GM06990 (cell line): ENCODE measurements around the gene B4GALNT4.

Experiments used
- DNase-seq: peaks from one replicate; pipeline ENCODE4 v3.0.0-alpha.2; 2011; ENCODE audit not compliant: insufficient read length; ENCODE audit errors: extremely low read depth
- H3K27me3 ChIP-seq: replicated peaks from 2 replicates; pipeline ENCODE4 v1.6.0; 2011; ENCODE audit warnings: low read length; ENCODE audit not compliant: control insufficient read depth, insufficient read depth
- H3K36me3 ChIP-seq: 2 replicates; pipeline ENCODE4 v1.5.1; 2011; ENCODE audit warnings: low read length; ENCODE audit not compliant: control insufficient read depth, insufficient read depth
- H3K4me3 ChIP-seq: replicated peaks from 2 replicates; pipeline ENCODE4 v1.5.1; 2011; ENCODE audit warnings: low read depth, mild to moderate bottlenecking, control low read depth, low read length
- TF ChIP-seq, protein P1 (sequence below): IDR thresholded peaks from 2 replicates; pipeline ENCODE4 v1.5.1; 2011; ENCODE audit warnings: low read length, control low read depth, mild to moderate bottlenecking, inconsistent platforms; ENCODE audit not compliant: insufficient read depth, poor library complexity, severe bottlenecking

The B4GALNT4 gene

DNA sequence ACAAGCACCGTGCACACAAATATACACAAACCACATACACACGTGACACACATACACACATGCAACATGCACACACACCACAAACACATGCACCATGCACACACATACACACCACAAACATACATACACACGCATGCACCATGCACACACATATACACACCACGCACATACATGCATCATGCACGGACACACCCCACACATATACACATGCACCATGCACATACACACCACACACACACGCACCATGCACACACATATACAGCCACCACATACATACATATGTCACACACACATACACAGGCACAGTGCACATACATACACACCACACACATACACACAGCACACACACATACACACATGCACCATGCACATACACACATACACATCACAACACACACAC, 12.7 kb upstream of the B4GALNT4 start:
- TF ChIP-seq, protein P1, sequence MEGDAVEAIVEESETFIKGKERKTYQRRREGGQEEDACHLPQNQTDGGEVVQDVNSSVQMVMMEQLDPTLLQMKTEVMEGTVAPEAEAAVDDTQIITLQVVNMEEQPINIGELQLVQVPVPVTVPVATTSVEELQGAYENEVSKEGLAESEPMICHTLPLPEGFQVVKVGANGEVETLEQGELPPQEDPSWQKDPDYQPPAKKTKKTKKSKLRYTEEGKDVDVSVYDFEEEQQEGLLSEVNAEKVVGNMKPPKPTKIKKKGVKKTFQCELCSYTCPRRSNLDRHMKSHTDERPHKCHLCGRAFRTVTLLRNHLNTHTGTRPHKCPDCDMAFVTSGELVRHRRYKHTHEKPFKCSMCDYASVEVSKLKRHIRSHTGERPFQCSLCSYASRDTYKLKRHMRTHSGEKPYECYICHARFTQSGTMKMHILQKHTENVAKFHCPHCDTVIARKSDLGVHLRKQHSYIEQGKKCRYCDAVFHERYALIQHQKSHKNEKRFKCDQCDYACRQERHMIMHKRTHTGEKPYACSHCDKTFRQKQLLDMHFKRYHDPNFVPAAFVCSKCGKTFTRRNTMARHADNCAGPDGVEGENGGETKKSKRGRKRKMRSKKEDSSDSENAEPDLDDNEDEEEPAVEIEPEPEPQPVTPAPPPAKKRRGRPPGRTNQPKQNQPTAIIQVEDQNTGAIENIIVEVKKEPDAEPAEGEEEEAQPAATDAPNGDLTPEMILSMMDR, result no peak
- Histone ChIP-seq H3K27me3 (no peaks in the 10 kb centered on the region), H3K36me3 (no peaks in the 10 kb centered on the region), H3K4me3 (no peak overlapping the region)
- DNase-seq, result no peak

DNA sequence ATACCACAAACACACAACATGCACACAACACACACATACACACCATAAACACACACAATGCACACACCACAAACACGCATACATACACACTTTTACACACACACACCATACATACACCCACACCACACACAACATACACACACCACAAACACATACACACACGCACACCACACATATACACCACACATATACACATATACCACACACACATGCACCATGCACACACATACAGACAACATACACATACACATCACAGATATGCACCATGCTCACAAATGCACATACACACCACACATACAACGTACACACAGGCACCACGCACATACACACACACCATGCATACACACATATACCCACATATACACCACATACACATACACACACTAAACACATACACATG, 11.7 kb upstream of the B4GALNT4 start:
- Histone ChIP-seq H3K4me3 (no peak overlapping the region), H3K27me3 (no peaks in the 10 kb centered on the region), H3K36me3 (no peaks in the 10 kb centered on the region)
- TF ChIP-seq, protein P1, result no peak
- DNase-seq, result no peak

DNA sequence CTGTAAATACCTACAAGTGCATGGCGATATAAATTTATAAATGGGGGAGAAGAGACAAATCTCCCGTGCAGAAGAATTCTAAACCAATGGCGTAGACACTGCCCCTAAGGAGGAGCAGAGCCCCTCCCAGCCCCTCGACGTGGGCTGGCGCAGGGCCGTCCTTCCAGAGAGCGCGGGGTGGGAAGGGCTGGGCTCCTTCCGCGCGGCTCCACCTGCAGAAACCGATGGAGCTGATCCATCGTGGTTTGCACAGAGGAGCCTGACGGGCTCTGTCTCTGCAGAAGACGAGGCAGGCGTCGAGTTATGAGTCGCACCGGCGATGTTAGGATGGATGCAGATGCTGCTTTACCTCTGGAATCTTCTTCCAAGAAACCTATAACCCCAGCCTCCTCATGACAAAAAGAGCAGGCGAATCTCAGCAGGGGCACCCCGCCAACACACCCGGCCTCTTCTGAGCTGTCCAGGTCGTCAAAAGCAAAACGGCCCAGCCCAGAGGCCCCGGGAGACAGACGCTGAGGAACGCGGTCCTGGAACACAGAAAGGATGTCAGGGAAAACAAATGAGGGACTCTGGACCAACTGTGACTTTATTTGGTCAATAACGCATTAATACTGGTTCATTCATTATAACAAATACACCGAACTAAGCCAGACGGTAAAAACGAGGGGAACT, 11.0 kb upstream of the B4GALNT4 start:
- TF ChIP-seq, protein P1, result no peak
- no peaks in the 10 kb centered on the region for H3K36me3 ChIP-seq
- H3K4me3 ChIP-seq, result no peak overlapping the region
- no peak for DNase-seq
- H3K27me3 ChIP-seq, result no peaks in the 10 kb centered on the region

DNA sequence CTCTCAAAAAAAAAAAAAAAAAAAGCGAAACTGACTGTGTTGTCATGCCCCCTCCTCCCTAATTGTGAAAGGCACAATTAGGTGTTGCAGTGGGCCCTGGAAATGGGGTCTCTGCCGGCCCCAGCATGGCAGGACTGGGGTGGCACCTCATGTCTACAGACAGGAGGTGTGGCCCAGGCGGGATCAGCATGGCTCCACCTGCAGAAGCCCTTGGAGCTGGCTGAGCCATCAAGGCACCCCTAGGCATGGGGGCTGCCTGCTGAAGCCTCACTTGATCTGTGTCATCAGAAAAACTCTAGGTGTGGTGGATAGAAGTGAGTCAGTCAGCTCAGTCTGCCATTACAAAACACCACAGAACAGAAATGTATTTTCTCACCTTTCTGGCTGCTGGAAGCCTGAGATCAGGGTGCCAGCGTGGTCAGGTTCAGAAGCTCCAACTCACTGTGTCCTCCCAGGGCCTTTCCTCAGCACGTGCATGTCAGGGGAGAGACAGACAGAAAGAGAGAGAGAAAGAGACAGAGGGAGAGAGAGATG, 10.1 kb upstream of the B4GALNT4 start:
- no peak overlapping the region for H3K4me3 ChIP-seq
- H3K36me3 ChIP-seq, result no peaks in the 10 kb centered on the region
- TF ChIP-seq, protein P1, result no peak
- H3K27me3 ChIP-seq, result no peaks in the 10 kb centered on the region
- DNase-seq, result no peak

DNA sequence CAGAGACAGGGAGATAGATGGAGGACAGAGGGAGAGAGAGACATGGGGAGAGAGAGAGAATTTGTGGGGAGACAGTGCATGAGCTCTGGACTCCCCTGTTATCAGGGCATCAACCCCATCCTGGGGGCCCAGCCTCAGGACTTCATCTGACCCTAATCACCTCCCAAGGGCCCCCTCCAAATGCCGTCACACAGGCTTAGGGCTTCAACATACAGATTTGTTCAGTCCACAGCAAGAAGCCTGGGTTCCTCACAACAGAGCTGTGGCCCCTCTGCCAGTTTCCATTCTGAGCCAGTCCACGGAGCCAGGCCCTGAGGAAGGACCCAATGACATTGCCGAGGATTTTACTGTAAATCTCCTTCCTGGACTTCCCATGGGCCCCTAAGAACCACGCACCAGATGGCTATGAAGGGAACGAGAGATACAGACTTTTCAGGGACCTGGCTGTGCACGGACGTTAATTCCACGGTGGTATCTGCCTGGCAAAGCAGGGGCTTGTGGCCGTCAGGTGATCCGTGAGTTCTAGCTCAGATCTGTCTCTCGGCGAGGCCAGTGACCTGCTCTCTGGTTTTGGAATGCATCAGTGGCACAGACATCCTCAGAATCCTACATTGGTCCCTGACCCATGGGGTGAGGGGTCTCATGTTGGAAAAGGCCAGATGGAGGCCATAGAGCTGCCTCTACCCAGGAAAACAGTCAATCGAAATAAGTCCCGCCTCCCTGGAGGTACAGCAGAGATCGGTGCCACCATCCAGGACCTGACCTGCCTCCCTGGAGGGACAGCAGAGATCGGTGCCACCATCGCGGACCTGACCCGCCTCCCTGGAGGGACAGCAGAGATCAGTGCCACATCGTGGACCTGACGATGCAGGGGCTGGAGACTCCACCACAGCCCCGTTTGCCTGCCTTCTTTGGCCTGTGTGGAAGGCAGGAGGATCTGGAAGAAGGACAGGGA, 8.7 kb upstream of the B4GALNT4 start:
- no peaks in the 10 kb centered on the region for H3K36me3 ChIP-seq
- TF ChIP-seq, protein P1, result no peak
- no peak overlapping the region for H3K4me3 ChIP-seq
- DNase-seq, result no peak
- H3K27me3 ChIP-seq, result no peaks in the 10 kb centered on the region; the same call in 1 of the 2 replicates
